Measurements from ENCODE around the gene NAA20. TPM values are rescaled to one million over a fixed set of nuclear protein-coding genes. Genes with fewer than 3 reads are reported as not detected.

The NAA20 gene
- total and polyA plus RNA-seq, 2 of the 13 experiments (the other 11 are each of a cell fraction or from before 2014, with no cell fraction given) = 81.9 to 82.8 TPM

DNA sequence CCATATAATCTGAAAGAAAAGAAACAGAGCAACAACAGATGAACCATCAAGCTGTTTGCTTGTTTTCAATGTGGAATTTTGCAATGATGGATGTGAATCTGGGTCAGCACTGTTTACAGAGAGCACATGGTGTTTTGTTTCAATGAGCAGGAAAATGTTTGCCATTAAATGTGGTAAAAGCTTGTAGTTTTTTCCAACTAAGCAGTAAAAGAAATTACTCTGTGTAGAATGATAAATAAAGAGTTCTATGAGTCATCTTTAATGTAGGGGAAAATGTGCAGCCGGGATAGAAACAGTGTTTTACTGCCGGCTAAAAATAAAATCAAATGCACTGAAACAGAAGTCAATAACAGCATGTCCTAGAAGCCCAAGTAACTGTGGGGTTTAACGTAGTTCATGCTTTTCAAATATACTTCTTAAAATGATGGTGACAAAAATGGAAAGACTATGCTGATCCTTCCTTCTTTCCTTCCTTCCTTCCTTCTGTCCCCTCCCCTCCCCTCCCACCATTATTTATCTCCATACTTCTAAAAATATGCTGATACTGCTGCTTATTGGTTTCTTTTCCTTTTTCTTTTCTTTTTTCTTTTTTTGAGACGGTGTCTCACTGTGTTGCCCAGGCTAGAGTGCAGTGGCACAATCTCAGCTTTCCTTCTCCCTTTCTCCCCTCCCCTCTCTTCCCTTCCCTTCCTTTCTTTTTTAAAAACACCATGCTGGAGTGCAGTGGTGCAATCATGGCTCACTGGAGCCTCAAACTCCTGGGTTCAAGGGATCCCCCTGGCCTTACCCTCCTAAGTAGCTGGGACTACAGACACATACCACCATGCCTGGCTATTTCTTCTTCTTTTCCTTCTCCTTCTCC, 6.3 kb upstream of the NAA20 start (continued):
- TF ChIP-seq PCBP1 (IDR thresholded peaks at IDR 0.05; ENCODE audit: borderline replicate concordance, low read depth, low read length) (no peak), POGZ (CRISPR knock-in tag; IDR thresholded peaks at IDR 0.05) (no peak; the same call in 1 of the 2 replicates), AHR (CRISPR knock-in tag; IDR thresholded peaks at IDR 0.05) (no peak), ZNF260 (CRISPR knock-in tag; IDR thresholded peaks at IDR 0.05; ENCODE audit: borderline replicate concordance, low read depth) (no peak), KLF11 (CRISPR knock-in tag; IDR thresholded peaks at IDR 0.05) (no peak; the same call in 1 of the 2 replicates), ZFP62 (CRISPR knock-in tag; IDR thresholded peaks at IDR 0.05) (no peak), GATAD2A (CRISPR knock-in tag; IDR thresholded peaks at IDR 0.05) (peak; percentile 95), ZNF550 (CRISPR knock-in tag; IDR thresholded peaks at IDR 0.05; ENCODE audit: borderline replicate concordance) (no peak), KLF9 (CRISPR knock-in tag; IDR thresholded peaks at IDR 0.05; ENCODE audit: low read depth) (no peak), KLF13 (CRISPR knock-in tag; IDR thresholded peaks at IDR 0.05) (no peak), JDP2 (CRISPR knock-in tag; IDR thresholded peaks at IDR 0.05; ENCODE audit: borderline replicate concordance) (no peak), TRIM24 (CRISPR knock-in tag; IDR thresholded peaks at IDR 0.05) (no peak), ZNF816 (CRISPR knock-in tag; IDR thresholded peaks at IDR 0.05; ENCODE audit: borderline replicate concordance) (no peak), ZNF121 (CRISPR knock-in tag; IDR thresholded peaks at IDR 0.05) (peak; percentile 95)
- TF ChIP-seq, protein P1, sequence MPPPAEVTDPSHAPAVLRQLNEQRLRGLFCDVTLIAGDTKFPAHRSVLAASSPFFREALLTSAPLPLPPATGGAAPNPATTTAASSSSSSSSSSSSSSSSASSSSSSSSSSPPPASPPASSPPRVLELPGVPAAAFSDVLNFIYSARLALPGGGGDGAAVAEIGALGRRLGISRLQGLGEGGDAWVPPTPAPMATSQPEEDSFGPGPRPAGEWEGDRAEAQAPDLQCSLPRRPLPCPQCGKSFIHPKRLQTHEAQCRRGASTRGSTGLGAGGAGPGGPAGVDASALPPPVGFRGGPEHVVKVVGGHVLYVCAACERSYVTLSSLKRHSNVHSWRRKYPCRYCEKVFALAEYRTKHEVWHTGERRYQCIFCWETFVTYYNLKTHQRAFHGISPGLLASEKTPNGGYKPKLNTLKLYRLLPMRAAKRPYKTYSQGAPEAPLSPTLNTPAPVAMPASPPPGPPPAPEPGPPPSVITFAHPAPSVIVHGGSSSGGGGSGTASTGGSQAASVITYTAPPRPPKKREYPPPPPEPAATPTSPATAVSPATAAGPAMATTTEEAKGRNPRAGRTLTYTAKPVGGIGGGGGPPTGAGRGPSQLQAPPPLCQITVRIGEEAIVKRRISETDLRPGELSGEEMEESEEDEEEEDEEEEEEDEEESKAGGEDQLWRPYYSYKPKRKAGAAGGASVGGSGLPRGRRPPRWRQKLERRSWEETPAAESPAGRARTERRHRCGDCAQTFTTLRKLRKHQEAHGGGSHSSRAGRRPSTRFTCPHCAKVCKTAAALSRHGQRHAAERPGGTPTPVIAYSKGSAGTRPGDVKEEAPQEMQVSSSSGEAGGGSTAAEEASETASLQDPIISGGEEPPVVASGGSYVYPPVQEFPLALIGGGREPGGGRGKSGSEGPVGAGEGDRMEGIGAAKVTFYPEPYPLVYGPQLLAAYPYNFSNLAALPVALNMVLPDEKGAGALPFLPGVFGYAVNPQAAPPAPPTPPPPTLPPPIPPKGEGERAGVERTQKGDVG (CRISPR knock-in tag; IDR thresholded peaks at IDR 0.05; ENCODE audit: borderline replicate concordance) = no peak
- TF ChIP-seq, protein P2, sequence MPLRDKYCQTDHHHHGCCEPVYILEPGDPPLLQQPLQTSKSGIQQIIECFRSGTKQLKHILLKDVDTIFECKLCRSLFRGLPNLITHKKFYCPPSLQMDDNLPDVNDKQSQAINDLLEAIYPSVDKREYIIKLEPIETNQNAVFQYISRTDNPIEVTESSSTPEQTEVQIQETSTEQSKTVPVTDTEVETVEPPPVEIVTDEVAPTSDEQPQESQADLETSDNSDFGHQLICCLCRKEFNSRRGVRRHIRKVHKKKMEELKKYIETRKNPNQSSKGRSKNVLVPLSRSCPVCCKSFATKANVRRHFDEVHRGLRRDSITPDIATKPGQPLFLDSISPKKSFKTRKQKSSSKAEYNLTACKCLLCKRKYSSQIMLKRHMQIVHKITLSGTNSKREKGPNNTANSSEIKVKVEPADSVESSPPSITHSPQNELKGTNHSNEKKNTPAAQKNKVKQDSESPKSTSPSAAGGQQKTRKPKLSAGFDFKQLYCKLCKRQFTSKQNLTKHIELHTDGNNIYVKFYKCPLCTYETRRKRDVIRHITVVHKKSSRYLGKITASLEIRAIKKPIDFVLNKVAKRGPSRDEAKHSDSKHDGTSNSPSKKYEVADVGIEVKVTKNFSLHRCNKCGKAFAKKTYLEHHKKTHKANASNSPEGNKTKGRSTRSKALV (CRISPR knock-in tag; IDR thresholded peaks at IDR 0.05) = no peak
